ENCODE results near the gene HIPK2. TPM values are rescaled to one million over a fixed set of nuclear protein-coding genes. Genes with fewer than 3 reads are reported as not detected.

Gene HIPK2
- total and polyA plus RNA-seq, 2 donors (not counting 3 experiments of a cell fraction or from before 2014, with no cell fraction given) = 9.0 to 43.8 TPM

DNA sequence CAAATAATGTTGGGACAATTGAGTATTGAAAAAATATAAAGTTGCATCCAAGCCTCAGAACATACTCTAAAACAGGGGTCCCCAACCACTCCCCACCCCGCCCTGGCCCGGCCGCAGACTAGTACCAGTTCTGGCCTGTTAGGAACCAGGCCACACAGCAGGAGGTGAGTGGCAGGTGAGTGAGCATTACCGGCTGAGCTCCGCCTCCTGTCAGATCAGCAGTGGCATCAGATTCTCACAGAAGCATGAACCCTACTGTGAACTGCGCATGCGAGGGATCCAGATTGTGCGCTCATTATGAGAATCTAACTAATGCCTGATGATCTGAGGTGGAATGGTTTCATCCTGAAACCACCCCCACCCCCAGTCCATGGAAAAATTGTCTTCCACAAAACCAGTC, 19.4 kb downstream of the HIPK2 start:
- Histone ChIP-seq H3K4me2 (ENCODE audit: insufficient read depth, low read length) (no peak overlapping the region), H3K27ac (ENCODE audit: insufficient read depth, low read depth, low read length) (no peak overlapping the region), H3K4me3 (replicated peaks in 1 of 3; ENCODE audit: insufficient read depth in 1 of 3, low read depth in 1 of 3, low read length in 3 of 3) (no peak overlapping the region), H2AFZ (ENCODE audit: low read depth, low read length) (no peak overlapping the region), H3K36me3 (ENCODE audit: control insufficient read depth in 2 of 2, extremely low read depth in 1 of 2, insufficient read depth in 2 of 2, low read length in 2 of 2) (no peaks in the 10 kb centered on the region), H3K9me1 (replicated peaks; ENCODE audit: control insufficient read depth, extremely low read depth, insufficient read depth, low read length) (no peaks in the 10 kb centered on the region), H3K9ac (replicated peaks; ENCODE audit: extremely low read depth, insufficient read depth, low read length) (no peak overlapping the region), H3K79me2 (ENCODE audit: control insufficient read depth, insufficient read depth, low read length) (peaks cover 95% of the 10 kb centered on the region), H3K9me3 (replicated peaks; ENCODE audit: control insufficient read depth, insufficient read depth, low read length) (no peaks in the 10 kb centered on the region), H3K27me3 (ENCODE audit: control insufficient read depth in 2 of 2, insufficient read depth in 2 of 2, low read length in 2 of 2) (no peaks in the 10 kb centered on the region), H3K4me1 (ENCODE audit: control insufficient read depth, extremely low read depth, insufficient read depth, low read length) (peaks cover 12% of the 10 kb centered on the region), H4K20me1 (replicated peaks; ENCODE audit: control insufficient read depth, extremely low read depth, insufficient read depth, low read length) (peaks cover 7% of the 10 kb centered on the region)
- POLR2A ChIA-PET = no interaction called here
- no peak for DNase-seq (ENCODE audit: low read depth, low spot score)
- dilution Hi-C loops (cut with MboI; ENCODE audit: extremely low pct_ligation_motif_present, low sequenced_read_pairs) = no loop called here
- no peak for TF ChIP-seq FOS (IDR thresholded peaks at IDR 0.05; ENCODE audit: borderline replicate concordance, insufficient read depth, low read length)
- no peak for TF ChIP-seq MYC (IDR thresholded peaks at IDR 0.05; ENCODE audit: low read depth, low read length)
- TF ChIP-seq POLR2AphosphoS5 (IDR thresholded peaks at IDR 0.05; ENCODE audit: insufficient read depth, low read depth, low read length) = no peak
- TF ChIP-seq, protein P1, sequence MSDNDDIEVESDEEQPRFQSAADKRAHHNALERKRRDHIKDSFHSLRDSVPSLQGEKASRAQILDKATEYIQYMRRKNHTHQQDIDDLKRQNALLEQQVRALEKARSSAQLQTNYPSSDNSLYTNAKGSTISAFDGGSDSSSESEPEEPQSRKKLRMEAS (IDR thresholded peaks at IDR 0.05; ENCODE audit: insufficient read depth, insufficient read length) = no peak
- TF ChIP-seq, protein P2, sequence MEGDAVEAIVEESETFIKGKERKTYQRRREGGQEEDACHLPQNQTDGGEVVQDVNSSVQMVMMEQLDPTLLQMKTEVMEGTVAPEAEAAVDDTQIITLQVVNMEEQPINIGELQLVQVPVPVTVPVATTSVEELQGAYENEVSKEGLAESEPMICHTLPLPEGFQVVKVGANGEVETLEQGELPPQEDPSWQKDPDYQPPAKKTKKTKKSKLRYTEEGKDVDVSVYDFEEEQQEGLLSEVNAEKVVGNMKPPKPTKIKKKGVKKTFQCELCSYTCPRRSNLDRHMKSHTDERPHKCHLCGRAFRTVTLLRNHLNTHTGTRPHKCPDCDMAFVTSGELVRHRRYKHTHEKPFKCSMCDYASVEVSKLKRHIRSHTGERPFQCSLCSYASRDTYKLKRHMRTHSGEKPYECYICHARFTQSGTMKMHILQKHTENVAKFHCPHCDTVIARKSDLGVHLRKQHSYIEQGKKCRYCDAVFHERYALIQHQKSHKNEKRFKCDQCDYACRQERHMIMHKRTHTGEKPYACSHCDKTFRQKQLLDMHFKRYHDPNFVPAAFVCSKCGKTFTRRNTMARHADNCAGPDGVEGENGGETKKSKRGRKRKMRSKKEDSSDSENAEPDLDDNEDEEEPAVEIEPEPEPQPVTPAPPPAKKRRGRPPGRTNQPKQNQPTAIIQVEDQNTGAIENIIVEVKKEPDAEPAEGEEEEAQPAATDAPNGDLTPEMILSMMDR (IDR thresholded peaks at IDR 0.05; ENCODE audit: extremely low read depth in 1 of 2, insufficient read depth in 1 of 2, low read depth in 1 of 2, low read length in 2 of 2) = no peak
- TF ChIP-seq GATA2 (IDR thresholded peaks at IDR 0.05; ENCODE audit: insufficient read depth, insufficient read length, low read depth, low read length) = no peak
- TF ChIP-seq POLR2A (IDR thresholded peaks at IDR 0.05; ENCODE audit: low read depth, low read length) = no peak
- TF ChIP-seq EZH2 (IDR thresholded peaks at IDR 0.05; ENCODE audit: borderline replicate concordance, low read depth, low read length, severe bottlenecking) = no peak
- no peak for TF ChIP-seq JUN (IDR thresholded peaks at IDR 0.05; ENCODE audit: borderline replicate concordance, insufficient read depth, insufficient read length, low read depth)
- CTCF ChIA-PET = interaction anchor here (1.7 kb wide), 1 partner anchor 21 kb away, joined by 7 read pairs; no protein-coding TSS in a partner anchor
- intact Hi-C loops (cut with micrococcal nuclease) = loop anchor here (2.0 kb wide), 1 partner anchor 16 kb away; no protein-coding TSS in a partner anchor
- no TSS peak for BruUV-seq (replicated peaks)
- no peak for FAIRE-seq

All from endothelial cell of umbilical vein (primary cell).